H1 (cell line): ENCODE results near the gene HTD2. TPM values are rescaled to one million over a fixed set of nuclear protein-coding genes. Genes with fewer than 3 reads are reported as not detected.

Experiments
- CTCF ChIA-PET: fragments of 300-600 bp; sonication (Branson Sonifier 250); formaldehyde crosslinking; loops from one replicate; lab custom pipeline; 2021; ENCODE audit not compliant: partially characterized antibody; lab: Charles Lee
- POLR2A ChIA-PET: fragments of 300-600 bp; sonication (Branson Sonifier 250); formaldehyde crosslinking; loops from one replicate; lab custom pipeline; 2021; ENCODE audit warnings: inconsistent platforms; ENCODE audit not compliant: partially characterized antibody; lab: Charles Lee
- DNase-seq, 2 experiments: peaks; one replicate each; pipeline versions ENCODE4 v3.0.0 to v3.0.0-alpha.2; 2010 to 2022; ENCODE audit warnings: low spot score in 2 of 2, low read depth in 1 of 2, mixed read lengths in 1 of 2
- FAIRE-seq: peaks from 2 replicates; lab custom pipeline; 2011; peaks lifted over from hg19 to GRCh38; lab: Jason Lieb, UNC
- H2AFZ ChIP-seq: 2 replicates; pipeline ENCODE4 v1.8.1; 2012; ENCODE audit warnings: low read length, inconsistent platforms
- H2AK5ac ChIP-seq: 2 replicates; pipeline ENCODE4 v1.6.1; 2013; ENCODE audit warnings: low read depth, low read length
- H2BK120ac ChIP-seq: replicated peaks from 2 replicates; pipeline ENCODE3; 2013; ENCODE audit warnings: low read depth, low read length, inconsistent platforms
- H2BK12ac ChIP-seq: 2 replicates; pipeline ENCODE4 v1.6.1; 2013; ENCODE audit warnings: low read depth, low read length
- H2BK15ac ChIP-seq: 2 replicates; pipeline ENCODE4 v1.6.1; 2013; ENCODE audit warnings: low read length
- H2BK20ac ChIP-seq: 2 replicates; pipeline ENCODE4 v1.6.1; 2013; ENCODE audit warnings: low read length
- H2BK5ac ChIP-seq: 2 replicates; pipeline ENCODE4 v1.6.1; 2013; ENCODE audit warnings: low read depth, low read length
- H3K14ac ChIP-seq: 2 replicates; pipeline ENCODE4 v1.6.1; 2013; ENCODE audit warnings: inconsistent platforms; ENCODE audit not compliant: insufficient read length
- H3K18ac ChIP-seq: 2 replicates; pipeline ENCODE4 v1.6.1; 2013; ENCODE audit warnings: low read length; ENCODE audit errors: extremely low read depth
- H3K23ac ChIP-seq: 2 replicates; pipeline ENCODE4 v1.6.1; 2013; ENCODE audit warnings: inconsistent platforms; ENCODE audit not compliant: insufficient read length
- H3K23me2 ChIP-seq: 2 replicates; pipeline ENCODE4 v1.6.1; 2013; ENCODE audit warnings: low read depth, low read length
- H3K27ac ChIP-seq: 2 replicates; pipeline ENCODE4 v1.6.1; 2011; ENCODE audit warnings: low read depth, low read length, inconsistent platforms
- H3K27me3 ChIP-seq, 4 experiments: replicated peaks in 1 of 4; 1 replicate in 1 of 4; 2 replicates in 3 of 4; pipeline versions ENCODE4 v1.6.1 to v1.8.1; 2011 to 2013; ENCODE audit warnings: low read length in 3 of 4, mild to moderate bottlenecking in 3 of 4, inconsistent platforms in 2 of 4, mixed read lengths in 2 of 4, moderate library complexity in 1 of 4; ENCODE audit not compliant: control insufficient read depth in 3 of 4, insufficient read depth in 3 of 4; ENCODE audit errors: extremely low read depth in 1 of 4
- H3K36me3 ChIP-seq, 4 experiments: 2 replicates each; pipeline versions ENCODE4 v1.6.1 to v1.8.1; 2011 to 2013; ENCODE audit warnings: mild to moderate bottlenecking in 4 of 4, low read length in 3 of 4, moderate library complexity in 2 of 4, control low read depth in 1 of 4, inconsistent platforms in 1 of 4; ENCODE audit not compliant: insufficient read depth in 4 of 4, control insufficient read depth in 2 of 4
- H3K4ac ChIP-seq: replicated peaks from 2 replicates; pipeline ENCODE3; 2013; ENCODE audit warnings: low read length, low read depth, mixed read lengths, inconsistent platforms; ENCODE audit not compliant: insufficient read length
- H3K4me1 ChIP-seq, 4 experiments: replicated peaks in 1 of 4; 1 replicate in 1 of 4; 2 replicates in 3 of 4; pipeline versions ENCODE4 v1.6.1 to v1.8.1; 2011 to 2013; ENCODE audit warnings: low read length in 3 of 4, inconsistent platforms in 2 of 4, mixed read lengths in 1 of 4; ENCODE audit not compliant: insufficient read depth in 4 of 4, control insufficient read depth in 3 of 4
- H3K4me2 ChIP-seq, 2 experiments: 2 replicates each; pipeline versions ENCODE4 v1.6.1 to v1.8.1; 2011 to 2013; ENCODE audit warnings: low read depth in 2 of 2, low read length in 2 of 2, control low read depth in 1 of 2, inconsistent platforms in 1 of 2, mild to moderate bottlenecking in 1 of 2; ENCODE audit not compliant: insufficient read depth in 1 of 2
- H3K4me3 ChIP-seq, 4 experiments: fragments of 200-600, 300-600 bp in 1 of 4; sonication (generic), shearing (Covaris generic), sonication (Bioruptor Twin) in 1 of 4; 2 replicates each; pipeline versions ENCODE4 v1.5.1 to v1.8.1; 2011 to 2016; ENCODE audit warnings: low read length in 4 of 4, low read depth in 3 of 4, control low read depth in 2 of 4, inconsistent platforms in 2 of 4, mild to moderate bottlenecking in 2 of 4, mixed read lengths in 1 of 4, moderate library complexity in 1 of 4; ENCODE audit not compliant: insufficient read depth in 2 of 4; ENCODE audit errors: extremely low read depth in 1 of 4
- H3K56ac ChIP-seq: replicated peaks from 2 replicates; pipeline ENCODE3; 2013; ENCODE audit warnings: low read depth, mild to moderate bottlenecking, mixed read lengths, low read length, inconsistent platforms; ENCODE audit not compliant: insufficient read length
- H3K79me1 ChIP-seq: 2 replicates; pipeline ENCODE4 v1.6.1; 2013; ENCODE audit warnings: low read depth, low read length, control low read depth
- H3K79me2 ChIP-seq, 2 experiments: 2 replicates each; pipeline versions ENCODE4 v1.6.1 to v1.8.1; 2012 to 2013; ENCODE audit warnings: low read length in 2 of 2, mild to moderate bottlenecking in 2 of 2, inconsistent platforms in 1 of 2; ENCODE audit not compliant: insufficient read depth in 2 of 2, control insufficient read depth in 1 of 2
- H3K9ac ChIP-seq, 4 experiments: replicated peaks in 1 of 4; 1 replicate in 1 of 4; 2 replicates in 3 of 4; pipeline versions ENCODE4 v1.6.1 to v1.8.1; 2011 to 2013; ENCODE audit warnings: low read depth in 3 of 4, low read length in 3 of 4, control low read depth in 2 of 4, mild to moderate bottlenecking in 2 of 4, moderate library complexity in 2 of 4, inconsistent platforms in 1 of 4; ENCODE audit errors: extremely low read depth in 1 of 4
- H3K9me3 ChIP-seq, 2 experiments: 2 replicates each; pipeline versions ENCODE4 v1.6.1 to v1.8.1; 2012 to 2013; ENCODE audit warnings: mild to moderate bottlenecking in 2 of 2, moderate library complexity in 2 of 2, control low read depth in 1 of 2, inconsistent platforms in 1 of 2, low read depth in 1 of 2, low read length in 1 of 2, mixed read lengths in 1 of 2; ENCODE audit not compliant: insufficient read depth in 2 of 2
- H4K20me1 ChIP-seq, 2 experiments: replicated peaks in 1 of 2; 2 replicates each; pipeline versions ENCODE3 to v1.8.1; 2011 to 2013; ENCODE audit warnings: inconsistent platforms in 2 of 2, low read length in 2 of 2, mild to moderate bottlenecking in 1 of 2; ENCODE audit not compliant: insufficient read depth in 2 of 2, control insufficient read depth in 1 of 2
- H4K5ac ChIP-seq: 2 replicates; pipeline ENCODE4 v1.6.1; 2013; ENCODE audit warnings: low read length, low read depth, mixed read lengths, inconsistent platforms; ENCODE audit not compliant: insufficient read length
- H4K8ac ChIP-seq: 2 replicates; pipeline ENCODE4 v1.8.0; 2013; ENCODE audit warnings: mild to moderate bottlenecking, moderate library complexity, low read length, inconsistent platforms; ENCODE audit not compliant: insufficient read depth; ENCODE audit errors: extremely low read depth
- H4K91ac ChIP-seq: replicated peaks from 2 replicates; pipeline ENCODE3; 2013; ENCODE audit warnings: low read length, mixed read lengths, inconsistent platforms; ENCODE audit not compliant: insufficient read length
- ASH2L ChIP-seq: fragments of 200-600, 300-600 bp; sonication (generic); IDR thresholded peaks from one replicate; pipeline ENCODE4 v1.7.1; 2017; ENCODE audit warnings: low read length
- CBX5 ChIP-seq: fragments of 300-800, 300-1000 bp; sonication (generic); IDR thresholded peaks from 2 replicates; pipeline ENCODE4 v1.7.1; 2016; ENCODE audit warnings: antibody characterized with exemption, low read length, low read depth
- E2F6 ChIP-seq: IDR thresholded peaks from 2 replicates; pipeline ENCODE4 v1.6.1; 2012; ENCODE audit warnings: inconsistent platforms
- HDAC2 ChIP-seq, 2 experiments: fragments of 300-600 bp in 1 of 2; sonication (generic) in 1 of 2; IDR thresholded peaks; 2 replicates each; pipeline ENCODE4 v1.6.1; 2011 to 2012; ENCODE audit warnings: low read depth in 2 of 2, low read length in 2 of 2, mild to moderate bottlenecking in 2 of 2, moderate library complexity in 2 of 2, borderline replicate concordance in 1 of 2, inconsistent platforms in 1 of 2
- NANOG ChIP-seq: IDR thresholded peaks from 2 replicates; pipeline ENCODE4 v1.6.1; 2011; ENCODE audit warnings: low read length, low read depth, mild to moderate bottlenecking, inconsistent platforms; ENCODE audit not compliant: insufficient read depth, poor library complexity, severe bottlenecking
- POU5F1 ChIP-seq: IDR thresholded peaks from 2 replicates; pipeline ENCODE4 v1.6.1; 2011; ENCODE audit warnings: low read depth, mild to moderate bottlenecking, low read length, moderate library complexity
- RFX5 ChIP-seq: IDR thresholded peaks from 2 replicates; pipeline ENCODE4 v1.6.1; 2011; ENCODE audit warnings: low read depth, low read length, improper control_type of control experiment, borderline replicate concordance
- SIN3A ChIP-seq, 2 experiments: IDR thresholded peaks in 1 of 2; conservative IDR thresholded peaks in 1 of 2; 2 replicates each; pipeline ENCODE4 v1.6.1; 2011 to 2012; ENCODE audit warnings: low read length in 2 of 2, improper control_type of control experiment in 1 of 2, low read depth in 1 of 2, mild to moderate bottlenecking in 1 of 2
- SIX5 ChIP-seq: IDR thresholded peaks from 2 replicates; pipeline ENCODE4 v1.6.1; 2011; ENCODE audit warnings: mild to moderate bottlenecking, low read depth, low read length
- SP1 ChIP-seq: IDR thresholded peaks from 2 replicates; pipeline ENCODE4 v1.6.1; 2011; ENCODE audit warnings: low read depth, low read length
- SP2 ChIP-seq: IDR thresholded peaks from 2 replicates; pipeline ENCODE4 v1.6.1; 2012; ENCODE audit warnings: mild to moderate bottlenecking, low read length, inconsistent platforms
- SP4 ChIP-seq: IDR thresholded peaks from 2 replicates; pipeline ENCODE4 v1.6.1; 2012; ENCODE audit warnings: low read length, inconsistent platforms
- TAF7 ChIP-seq: optimal IDR thresholded peaks from 2 replicates; pipeline ENCODE3; 2011; ENCODE audit warnings: low read depth, mild to moderate bottlenecking, inconsistent platforms, low read length, moderate library complexity, borderline replicate concordance
- TBP ChIP-seq: IDR thresholded peaks from 2 replicates; pipeline ENCODE4 v1.6.1; 2011; ENCODE audit warnings: low read depth, low read length, improper control_type of control experiment
- WGBS, 2 experiments: shearing (Covaris generic) in 1 of 2; methylation state at CpG; one replicate each; pipeline versions ENCODE4 v1.1.6 to v1.1.7; 2013 to 2015; ENCODE audit warnings: low lambda C conversion rate in 2 of 2, mixed read lengths in 2 of 2, inconsistent platforms in 1 of 2, low coverage in 1 of 2, missing lambda C conversion rate in 1 of 2; ENCODE audit not compliant: insufficient replicate concordance in 2 of 2, insufficient coverage in 1 of 2, insufficient read length in 1 of 2; ENCODE audit errors: extremely low coverage in 1 of 2, missing lambda C conversion rate in 1 of 2; 5-methylcytosine and 5-hydroxymethylcytosine counted together
- polyA plus RNA-seq, 7 experiments: library from polyadenylated mRNA; depleted of rRNA in 3 of 7; stranded (reverse) in 5 of 7; unstranded in 2 of 7; fragments of >200 nt in 5 of 7; fragments of 200-250 nt in 2 of 7; gene quantifications; 1 replicate in 5 of 7; 2 replicates in 1 of 7; 4 replicates in 1 of 7; pipeline versions ENCODE4 v1.2.1 to v1.2.3, GENCODE V29; 2011 to 2013; ENCODE audit warnings: missing spikeins in 2 of 7, mixed read lengths in 2 of 7
- total RNA-seq: library from RNA; stranded (reverse); fragmentation: NEBNext Ultra II Directional; extraction: Animal tissue kit (Norgen Biotek cat#: 25700); gene quantifications from 2 replicates; pipeline ENCODE4 v1.2.1, GENCODE V29; 2021

HTD2 gene
- total and polyA plus RNA-seq, 2 of the 8 experiments (the other 6 are each of a cell fraction or from before 2014, with no cell fraction given): 8.8 to 10.8 TPM

DNA sequence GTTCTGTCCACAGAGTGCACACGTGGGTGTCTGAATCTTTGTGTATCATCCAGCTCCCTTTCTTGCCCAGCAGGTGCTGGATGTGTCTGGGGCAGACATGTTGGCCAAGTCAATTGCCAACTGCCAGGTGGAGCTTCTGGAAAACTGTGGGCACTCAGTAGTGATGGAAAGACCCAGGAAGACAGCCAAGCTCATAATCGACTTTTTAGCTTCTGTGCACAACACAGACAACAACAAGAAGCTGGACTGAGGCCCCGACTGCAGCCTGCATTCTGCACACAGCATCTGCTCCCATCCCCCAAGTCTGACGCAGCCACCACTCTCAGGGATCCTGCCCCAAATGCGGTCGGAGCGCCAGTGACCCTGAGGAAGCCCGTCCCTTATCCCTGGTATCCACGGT lies 12.8 kb upstream of the HTD2 start:
- H3K79me2 ChIP-seq: no peaks in the 10 kb centered on the region
- POLR2A ChIA-PET: no interaction called here
- no peak overlapping the region for H2AK5ac ChIP-seq
- CTCF ChIA-PET: interaction anchor here (0.7 to 2.1 kb wide), 7 partner anchors 13 to 275 kb away, joined by 3 to 8 read pairs (median 4); partner anchors contain the start of genes HTD2 and RPP14
- DNase-seq: no peak
- no peak overlapping the region for H3K4me2 ChIP-seq
- no peak overlapping the region for H3K14ac ChIP-seq
- no peaks in the 10 kb centered on the region for H3K4me1 ChIP-seq
- H3K4ac ChIP-seq: no peak overlapping the region
- H2AFZ ChIP-seq: no peak overlapping the region
- H2BK5ac ChIP-seq: no peak overlapping the region
- no peak overlapping the region for H2BK15ac ChIP-seq
- no peak overlapping the region for H4K91ac ChIP-seq
- H3K27me3 ChIP-seq: no peaks in the 10 kb centered on the region
- H3K23me2 ChIP-seq: 0 out of 2 replicates have a peak, but pooled peaks cover 1% of the 10 kb centered on the region
- H4K8ac ChIP-seq: no peak overlapping the region; the same call in 1 of the 2 replicates
- H2BK20ac ChIP-seq: no peak overlapping the region
- H3K79me1 ChIP-seq: no peaks in the 10 kb centered on the region
- no peak overlapping the region for H3K23ac ChIP-seq
- H3K4me3 ChIP-seq: no peak overlapping the region
- no peak overlapping the region for H3K27ac ChIP-seq
- no peak overlapping the region for H4K5ac ChIP-seq
- H3K36me3 ChIP-seq: no peaks in the 10 kb centered on the region
- no peaks in the 10 kb centered on the region for H4K20me1 ChIP-seq
- no peak overlapping the region for H3K9ac ChIP-seq
- H3K56ac ChIP-seq: no peak overlapping the region
- WGBS, 2 experiments: 91% methylated on average over 9 of the region's 9 CpGs; no CpG with 5 or more reads in 1 of the 2 experiments
- no peak overlapping the region for H3K18ac ChIP-seq
- H3K9me3 ChIP-seq: peaks cover 0 to 7% of the 10 kb centered on the region in 2 experiments; a peak in 1 of 4 replicates
- no peak overlapping the region for H2BK12ac ChIP-seq
- no peak overlapping the region for H2BK120ac ChIP-seq
- no peak for FAIRE-seq
- TF ChIP-seq TBP: no peak
- TF ChIP-seq E2F6: no peak
- no peak for TF ChIP-seq CBX5
- no peak for TF ChIP-seq SIN3A (conservative IDR thresholded peaks at IDR 0.05 in 1 of 2, IDR thresholded peaks at IDR 0.05 in 1 of 2; ENCODE audit: low read depth in 1 of 2, low read length in 2 of 2)
- no peak for TF ChIP-seq SIX5
- no peak for TF ChIP-seq SP1
- TF ChIP-seq NANOG: no peak
- TF ChIP-seq SP2: no peak
- TF ChIP-seq HDAC2 (IDR thresholded peaks at IDR 0.05; ENCODE audit: borderline replicate concordance in 1 of 2, low read depth in 2 of 2, low read length in 2 of 2): no peak
- TF ChIP-seq RFX5: no peak
- TF ChIP-seq SP4: no peak
- TF ChIP-seq ASH2L: no peak
- no peak for TF ChIP-seq POU5F1
- no peak for TF ChIP-seq TAF7
